DND-41 (cell line): ENCODE measurements around the gene ANXA2.

Experiments used
- ATAC-seq: fragments of 200-7000 bp; cut with Tn5 transposase; 3 replicates; pipeline ENCODE4 v1.9.1; 2021; ENCODE audit warnings: low read depth; ENCODE audit not compliant: insufficient read depth
- DNase-seq: peaks from one replicate; pipeline ENCODE4 v3.0.0-alpha.2; 2020
- H2AFZ ChIP-seq: 2 replicates; pipeline ENCODE4 v1.6.0; 2012; ENCODE audit warnings: low read depth, low read length
- H3K27ac ChIP-seq: 2 replicates; pipeline ENCODE4 v1.5.1; 2012; ENCODE audit warnings: low read length, inconsistent platforms
- H3K27me3 ChIP-seq: fragments of 200-600 bp; sonication (generic); 2 replicates; pipeline ENCODE4 v1.6.0; 2012; ENCODE audit warnings: low read length, mild to moderate bottlenecking, inconsistent platforms; ENCODE audit not compliant: insufficient read depth, poor library complexity
- H3K36me3 ChIP-seq: 2 replicates; pipeline ENCODE4 v1.5.1; 2012; ENCODE audit warnings: low read length, inconsistent platforms; ENCODE audit not compliant: insufficient read depth
- H3K4me1 ChIP-seq: 2 replicates; pipeline ENCODE4 v1.5.1; 2012; ENCODE audit warnings: mild to moderate bottlenecking, low read length; ENCODE audit not compliant: insufficient read depth
- H3K4me2 ChIP-seq: 2 replicates; pipeline ENCODE4 v1.6.0; 2012; ENCODE audit warnings: mild to moderate bottlenecking, moderate library complexity, low read length, inconsistent platforms; ENCODE audit not compliant: insufficient read depth
- H3K4me3 ChIP-seq, 2 experiments: fragments of 200-600 bp in 1 of 2; shearing (Covaris generic) in 1 of 2; 2 replicates each; pipeline ENCODE4 v1.5.1; 2012 to 2016; ENCODE audit warnings: inconsistent platforms in 2 of 2, low read length in 2 of 2, mild to moderate bottlenecking in 2 of 2, low read depth in 1 of 2, moderate library complexity in 1 of 2
- H3K79me2 ChIP-seq: 2 replicates; pipeline ENCODE4 v1.6.0; 2012; ENCODE audit warnings: low read length, inconsistent platforms; ENCODE audit not compliant: insufficient read depth
- H3K9ac ChIP-seq: 2 replicates; pipeline ENCODE4 v1.6.0; 2012; ENCODE audit warnings: low read depth, mild to moderate bottlenecking, inconsistent platforms, low read length, moderate library complexity
- H3K9me3 ChIP-seq: 2 replicates; pipeline ENCODE4 v1.5.1; 2012; ENCODE audit warnings: low read length, moderate library complexity, mild to moderate bottlenecking, inconsistent platforms; ENCODE audit not compliant: insufficient read depth, severe bottlenecking
- H4K20me1 ChIP-seq: 2 replicates; pipeline ENCODE4 v1.6.0; 2012; ENCODE audit warnings: low read length; ENCODE audit not compliant: insufficient read depth
- CTCF ChIP-seq: IDR thresholded peaks from 2 replicates; pipeline ENCODE4 v1.5.1; 2012; ENCODE audit warnings: borderline replicate concordance, low read length, moderate library complexity, mild to moderate bottlenecking; ENCODE audit not compliant: poor library complexity, severe bottlenecking; ENCODE audit errors: extremely low read depth
- EZH2 ChIP-seq: IDR thresholded peaks from 3 replicates; pipeline ENCODE4 v1.6.1; 2012; ENCODE audit warnings: borderline replicate concordance, low read depth, mild to moderate bottlenecking, moderate library complexity, low read length, inconsistent platforms; ENCODE audit not compliant: severe bottlenecking

The ANXA2 gene

GRCh38 chr15:60375306-60375705, 22.5 kb downstream of the ANXA2 start:
- ATAC-seq = no peak
- Histone ChIP-seq H3K79me2 (no peaks in the 10 kb centered on the region), H3K4me2 (no peak overlapping the region), H3K4me3 (no peak overlapping the region), H3K9me3 (no peaks in the 10 kb centered on the region), H3K27me3 (peaks cover 4% of the 10 kb centered on the region), H3K27ac (no peak overlapping the region), H3K4me1 (no peaks in the 10 kb centered on the region), H4K20me1 (0 out of 2 replicates have a peak, but pooled peaks cover 3% of the 10 kb centered on the region), H3K9ac (no peak overlapping the region), H2AFZ (no peak overlapping the region), H3K36me3 (no peaks in the 10 kb centered on the region)
- no peak for DNase-seq
- TF ChIP-seq EZH2 (no peak), CTCF (no peak)

GRCh38 chr15:60374628-60375081, 23.1 kb downstream of the ANXA2 start:
- Histone ChIP-seq H3K27ac (no peak overlapping the region), H2AFZ (no peak overlapping the region), H3K79me2 (no peaks in the 10 kb centered on the region), H3K36me3 (no peaks in the 10 kb centered on the region), H3K4me1 (no peaks in the 10 kb centered on the region), H4K20me1 (0 out of 2 replicates have a peak, but pooled peaks cover 3% of the 10 kb centered on the region), H3K27me3 (peaks cover 4% of the 10 kb centered on the region), H3K9me3 (no peaks in the 10 kb centered on the region), H3K4me2 (no peak overlapping the region), H3K9ac (no peak overlapping the region), H3K4me3 (no peak overlapping the region)
- no peak for DNase-seq
- TF ChIP-seq EZH2 (no peak), CTCF (no peak)
- ATAC-seq = no peak

- Histone ChIP-seq H3K27me3 (peaks cover 4% of the 10 kb centered on the region), H3K27ac (no peak overlapping the region), H4K20me1 (0 out of 2 replicates have a peak, but pooled peaks cover 3% of the 10 kb centered on the region), H3K4me1 (no peaks in the 10 kb centered on the region), H3K9me3 (no peaks in the 10 kb centered on the region), H3K4me3 (no peak overlapping the region), H3K4me2 (no peak overlapping the region), H3K36me3 (no peaks in the 10 kb centered on the region), H3K79me2 (no peaks in the 10 kb centered on the region), H3K9ac (no peak overlapping the region), H2AFZ (no peak overlapping the region)
- no peak for DNase-seq
- no peak for TF ChIP-seq CTCF
- no peak for TF ChIP-seq EZH2
- ATAC-seq = no peak
Observed at GRCh38 chr15:60374209-60374608, 23.6 kb downstream of the ANXA2 start.

- H3K9me3 ChIP-seq = no peaks in the 10 kb centered on the region
- no peaks in the 10 kb centered on the region for H3K36me3 ChIP-seq
- H3K4me2 ChIP-seq = no peak overlapping the region
- no peak overlapping the region for H2AFZ ChIP-seq
- TF ChIP-seq EZH2 (no peak), CTCF (no peak)
- H3K79me2 ChIP-seq = no peaks in the 10 kb centered on the region
- no peak overlapping the region for H3K9ac ChIP-seq
- no peak for ATAC-seq
- no peaks in the 10 kb centered on the region for H3K4me1 ChIP-seq
- H3K27me3 ChIP-seq = peaks cover 4% of the 10 kb centered on the region
- H4K20me1 ChIP-seq = 0 out of 2 replicates have a peak, but pooled peaks cover 3% of the 10 kb centered on the region
- no peak for DNase-seq
- H3K27ac ChIP-seq = no peak overlapping the region
- H3K4me3 ChIP-seq = no peak overlapping the region
Observed at GRCh38 chr15:60373745-60374144, 24.0 kb downstream of the ANXA2 start.
